SK-N-SH (cell line): ENCODE results near the gene PRR35. TPM values are rescaled to one million over a fixed set of nuclear protein-coding genes. Genes with fewer than 3 reads are reported as not detected.

Experiments
- CTCF ChIA-PET: fragments of 300-600, 350-600 bp; formaldehyde crosslinking; extraction: SDS; loops from one replicate; lab custom pipeline; 2021; lab: Yijun Ruan, JAX
- POLR2A ChIA-PET: fragments of 350-600 bp; sonication (Branson Sonifier 250); formaldehyde crosslinking; extraction: SDS; loops from one replicate; lab custom pipeline; 2020; ENCODE audit warnings: antibody characterized with exemption, inconsistent platforms; lab: Yijun Ruan, JAX
- DNase-seq: peaks from one replicate; pipeline ENCODE4 v3.0.0; 2012
- H2AFZ ChIP-seq: fragments of 200-600 bp; sonication (generic); 2 replicates; pipeline ENCODE4 v1.8.1; 2016; ENCODE audit warnings: antibody characterized with exemption, mild to moderate bottlenecking, low read depth
- H3F3A ChIP-seq: fragments of 200-600 bp; sonication (generic); replicated peaks from 2 replicates; pipeline ENCODE3; 2016; ENCODE audit warnings: antibody characterized with exemption, mild to moderate bottlenecking; ENCODE audit not compliant: insufficient read depth
- H3K27ac ChIP-seq, 2 experiments: fragments of 200-500 bp in 1 of 2; fragments of 200-600 bp in 1 of 2; sonication (Bioruptor generic) in 1 of 2; sonication (generic), shearing (Covaris generic) in 1 of 2; 2 replicates each; pipeline versions ENCODE4 v1.5.1 to v1.6.1; 2014 to 2016; ENCODE audit warnings: low read depth in 2 of 2, inconsistent platforms in 1 of 2, low read length in 1 of 2, mild to moderate bottlenecking in 1 of 2, mixed read lengths in 1 of 2
- H3K27me3 ChIP-seq: fragments of 200-600 bp; sonication (generic), shearing (Covaris generic); 2 replicates; pipeline ENCODE4 v1.6.1; 2016; ENCODE audit warnings: mixed run types; ENCODE audit not compliant: insufficient read depth
- H3K36me3 ChIP-seq, 2 experiments: fragments of 200-500 bp in 1 of 2; fragments of 200-600 bp in 1 of 2; sonication (Bioruptor generic) in 1 of 2; sonication (generic) in 1 of 2; replicated peaks in 1 of 2; 2 replicates each; pipeline versions ENCODE3 to v1.5.1; 2014 to 2016; ENCODE audit warnings: low read length in 1 of 2, mild to moderate bottlenecking in 1 of 2; ENCODE audit not compliant: insufficient read depth in 2 of 2, control insufficient read depth in 1 of 2
- H3K4me1 ChIP-seq, 2 experiments: fragments of 200-500 bp in 1 of 2; fragments of 200-600 bp in 1 of 2; sonication (Bioruptor generic) in 1 of 2; sonication (generic), shearing (Covaris generic) in 1 of 2; 2 replicates each; pipeline versions ENCODE4 v1.5.1 to v1.6.1; 2014 to 2016; ENCODE audit warnings: low read depth in 1 of 2, low read length in 1 of 2, mixed run types in 1 of 2; ENCODE audit not compliant: insufficient read depth in 2 of 2, control insufficient read depth in 1 of 2
- H3K4me2 ChIP-seq: fragments of 200-600 bp; sonication (generic), shearing (Covaris generic); 2 replicates; pipeline ENCODE4 v1.6.1; 2017; ENCODE audit warnings: mixed run types
- H3K4me3 ChIP-seq, 2 experiments: fragments of 200-500 bp in 1 of 2; fragments of 200-600 bp in 1 of 2; sonication (Bioruptor generic) in 1 of 2; sonication (generic), shearing (Covaris generic) in 1 of 2; 2 replicates each; pipeline versions ENCODE4 v1.5.1 to v1.8.1; 2014 to 2016; ENCODE audit warnings: low read depth in 2 of 2, inconsistent platforms in 1 of 2, low read length in 1 of 2, mild to moderate bottlenecking in 1 of 2, mixed read lengths in 1 of 2, moderate library complexity in 1 of 2
- H3K79me2 ChIP-seq: fragments of 200-600 bp; sonication (generic); 2 replicates; pipeline ENCODE4 v1.8.1; 2017; ENCODE audit warnings: mild to moderate bottlenecking; ENCODE audit not compliant: insufficient read depth
- H3K9ac ChIP-seq: fragments of 200-600 bp; sonication (generic); 2 replicates; pipeline ENCODE4 v1.6.1; 2017; ENCODE audit warnings: mixed run types
- H3K9me2 ChIP-seq: fragments of 200-600 bp; sonication (generic); 2 replicates; pipeline ENCODE4 v1.6.1; 2017; ENCODE audit warnings: mixed run types
- H3K9me3 ChIP-seq: fragments of 200-600 bp; sonication (generic); 2 replicates; pipeline ENCODE4 v1.6.1; 2017; ENCODE audit warnings: mixed run types, mild to moderate bottlenecking, moderate library complexity
- H4K20me1 ChIP-seq: fragments of 200-600 bp; sonication (generic); 2 replicates; pipeline ENCODE4 v1.6.1; 2017; ENCODE audit warnings: mild to moderate bottlenecking, mixed run types; ENCODE audit not compliant: insufficient read depth
- CHD2 ChIP-seq: fragments of 150-350 bp; IDR thresholded peaks from 2 replicates; pipeline ENCODE4 v1.6.1; 2018; ENCODE audit warnings: low read length; ENCODE audit not compliant: partially characterized antibody
- ELF1 ChIP-seq: IDR thresholded peaks from 2 replicates; pipeline ENCODE4 v1.4.0; 2012
- EZH2phosphoT487 ChIP-seq: fragments of 200-600 bp; sonication (generic); IDR thresholded peaks from 2 replicates; pipeline ENCODE4 v1.6.1; 2017; ENCODE audit warnings: low read depth, mixed run types, mild to moderate bottlenecking, antibody characterized with exemption, moderate library complexity, borderline replicate concordance
- FOSL2 ChIP-seq: IDR thresholded peaks from 2 replicates; pipeline ENCODE4 v1.4.0; 2012; ENCODE audit warnings: low read depth, mild to moderate bottlenecking, moderate library complexity, borderline replicate concordance
- MXI1 ChIP-seq: IDR thresholded peaks from 2 replicates; pipeline ENCODE4 v1.6.1; 2012; ENCODE audit warnings: mild to moderate bottlenecking, low read depth, low read length, improper control_type of control experiment
- NRF1 ChIP-seq: IDR thresholded peaks from 2 replicates; pipeline ENCODE4 v1.6.1; 2012; ENCODE audit warnings: low read depth, mild to moderate bottlenecking, low read length
- RCOR1 ChIP-seq: fragments of 150-350 bp; IDR thresholded peaks from 2 replicates; pipeline ENCODE4 v1.6.1; 2017; ENCODE audit warnings: antibody characterized with exemption, low read length
- RFX5 ChIP-seq: IDR thresholded peaks from 2 replicates; pipeline ENCODE4 v1.6.1; 2012; ENCODE audit warnings: mild to moderate bottlenecking, improper control_type of control experiment, low read length
- TCF12 ChIP-seq: IDR thresholded peaks from 2 replicates; pipeline ENCODE4 v1.4.0; 2012
- YY1 ChIP-seq: IDR thresholded peaks from 2 replicates; pipeline ENCODE4 v1.4.0; 2012; ENCODE audit warnings: low read depth, mild to moderate bottlenecking
- WGBS: methylation state at CpG from one replicate; pipeline ENCODE4 v1.1.6; 2017; ENCODE audit warnings: low lambda C conversion rate; 5-methylcytosine and 5-hydroxymethylcytosine counted together
- polyA plus RNA-seq, 3 experiments: library from polyadenylated mRNA; depleted of rRNA; stranded (reverse); fragments of >200 nt; gene quantifications; 2 replicates each; pipeline ENCODE4 v1.2.3, GENCODE V29; 2012
- TF ChIP-seq, protein P1 (sequence below): fragments of 150-350 bp; IDR thresholded peaks from 2 replicates; pipeline ENCODE4 v1.6.1; 2016; ENCODE audit warnings: mild to moderate bottlenecking, low read depth, low read length
- TF ChIP-seq, protein P2 (sequence below): fragments of 200-600 bp; sonication (generic); IDR thresholded peaks from 2 replicates; pipeline ENCODE4 v1.6.1; 2017; ENCODE audit warnings: antibody characterized with exemption, mild to moderate bottlenecking, moderate library complexity
- TF ChIP-seq, protein P3 (sequence below): IDR thresholded peaks from 2 replicates; pipeline ENCODE4 v1.4.0; 2012; ENCODE audit warnings: low read depth, borderline replicate concordance
- TF ChIP-seq, protein P4 (sequence below): IDR thresholded peaks from 2 replicates; pipeline ENCODE4 v1.4.0; 2012; ENCODE audit warnings: low read depth

Gene PRR35
- polyA plus RNA-seq, 1 of the 3 experiments (the other 2 are of a cell fraction): not detected

DNA sequence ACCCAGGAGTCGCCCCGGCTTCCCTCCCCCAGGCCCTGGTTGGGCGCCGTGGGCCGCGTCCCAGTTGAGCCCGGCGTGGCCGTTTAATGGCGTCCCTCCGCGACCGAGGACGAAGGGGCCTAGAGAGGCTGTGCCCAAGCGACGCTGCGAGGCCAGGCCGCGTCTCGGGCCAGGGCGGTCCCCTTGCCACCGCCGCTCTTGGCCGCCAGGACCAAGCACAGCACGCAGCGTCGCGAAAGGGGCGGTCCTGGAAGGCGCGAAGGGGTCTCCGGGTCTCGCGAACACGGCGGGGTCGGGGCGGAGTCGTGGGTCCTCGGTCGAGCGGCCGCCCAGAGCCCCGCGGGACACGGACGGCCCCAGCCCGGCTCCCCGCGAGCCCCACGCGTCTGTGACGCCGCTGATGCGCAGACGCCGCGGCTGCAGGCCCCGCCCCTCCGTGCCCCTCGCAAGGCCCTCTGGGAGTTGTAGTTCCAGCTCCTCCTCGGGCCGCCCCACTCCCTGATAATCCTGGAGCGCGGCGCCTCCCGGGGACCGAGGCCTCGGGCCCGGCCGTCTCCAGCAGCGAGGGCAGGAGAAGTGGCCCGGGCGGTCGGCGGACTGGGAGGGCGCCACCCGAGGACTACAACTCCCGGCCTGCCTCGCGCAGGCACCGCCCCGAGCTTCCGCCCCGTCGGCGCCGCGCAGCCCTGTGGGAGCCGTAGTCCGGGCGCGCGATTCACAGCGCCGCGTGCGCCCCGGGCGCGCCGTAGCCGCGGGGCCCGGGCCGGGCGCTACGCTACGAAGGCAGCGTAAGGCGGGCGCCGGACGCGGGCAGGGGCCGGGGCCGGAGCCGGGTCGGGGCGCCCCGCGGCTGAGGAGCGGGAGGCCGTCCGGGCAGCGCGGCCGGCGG is 32.9 kb upstream of the PRR35 start, which contains the start of gene CAPN15 (continued):
- TF ChIP-seq, protein P1, sequence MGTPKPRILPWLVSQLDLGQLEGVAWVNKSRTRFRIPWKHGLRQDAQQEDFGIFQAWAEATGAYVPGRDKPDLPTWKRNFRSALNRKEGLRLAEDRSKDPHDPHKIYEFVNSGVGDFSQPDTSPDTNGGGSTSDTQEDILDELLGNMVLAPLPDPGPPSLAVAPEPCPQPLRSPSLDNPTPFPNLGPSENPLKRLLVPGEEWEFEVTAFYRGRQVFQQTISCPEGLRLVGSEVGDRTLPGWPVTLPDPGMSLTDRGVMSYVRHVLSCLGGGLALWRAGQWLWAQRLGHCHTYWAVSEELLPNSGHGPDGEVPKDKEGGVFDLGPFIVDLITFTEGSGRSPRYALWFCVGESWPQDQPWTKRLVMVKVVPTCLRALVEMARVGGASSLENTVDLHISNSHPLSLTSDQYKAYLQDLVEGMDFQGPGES: no peak
- TF ChIP-seq, protein P2, sequence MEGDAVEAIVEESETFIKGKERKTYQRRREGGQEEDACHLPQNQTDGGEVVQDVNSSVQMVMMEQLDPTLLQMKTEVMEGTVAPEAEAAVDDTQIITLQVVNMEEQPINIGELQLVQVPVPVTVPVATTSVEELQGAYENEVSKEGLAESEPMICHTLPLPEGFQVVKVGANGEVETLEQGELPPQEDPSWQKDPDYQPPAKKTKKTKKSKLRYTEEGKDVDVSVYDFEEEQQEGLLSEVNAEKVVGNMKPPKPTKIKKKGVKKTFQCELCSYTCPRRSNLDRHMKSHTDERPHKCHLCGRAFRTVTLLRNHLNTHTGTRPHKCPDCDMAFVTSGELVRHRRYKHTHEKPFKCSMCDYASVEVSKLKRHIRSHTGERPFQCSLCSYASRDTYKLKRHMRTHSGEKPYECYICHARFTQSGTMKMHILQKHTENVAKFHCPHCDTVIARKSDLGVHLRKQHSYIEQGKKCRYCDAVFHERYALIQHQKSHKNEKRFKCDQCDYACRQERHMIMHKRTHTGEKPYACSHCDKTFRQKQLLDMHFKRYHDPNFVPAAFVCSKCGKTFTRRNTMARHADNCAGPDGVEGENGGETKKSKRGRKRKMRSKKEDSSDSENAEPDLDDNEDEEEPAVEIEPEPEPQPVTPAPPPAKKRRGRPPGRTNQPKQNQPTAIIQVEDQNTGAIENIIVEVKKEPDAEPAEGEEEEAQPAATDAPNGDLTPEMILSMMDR: peak; percentile 10; the same call in 1 of the 2 replicates
- TF ChIP-seq, protein P3, sequence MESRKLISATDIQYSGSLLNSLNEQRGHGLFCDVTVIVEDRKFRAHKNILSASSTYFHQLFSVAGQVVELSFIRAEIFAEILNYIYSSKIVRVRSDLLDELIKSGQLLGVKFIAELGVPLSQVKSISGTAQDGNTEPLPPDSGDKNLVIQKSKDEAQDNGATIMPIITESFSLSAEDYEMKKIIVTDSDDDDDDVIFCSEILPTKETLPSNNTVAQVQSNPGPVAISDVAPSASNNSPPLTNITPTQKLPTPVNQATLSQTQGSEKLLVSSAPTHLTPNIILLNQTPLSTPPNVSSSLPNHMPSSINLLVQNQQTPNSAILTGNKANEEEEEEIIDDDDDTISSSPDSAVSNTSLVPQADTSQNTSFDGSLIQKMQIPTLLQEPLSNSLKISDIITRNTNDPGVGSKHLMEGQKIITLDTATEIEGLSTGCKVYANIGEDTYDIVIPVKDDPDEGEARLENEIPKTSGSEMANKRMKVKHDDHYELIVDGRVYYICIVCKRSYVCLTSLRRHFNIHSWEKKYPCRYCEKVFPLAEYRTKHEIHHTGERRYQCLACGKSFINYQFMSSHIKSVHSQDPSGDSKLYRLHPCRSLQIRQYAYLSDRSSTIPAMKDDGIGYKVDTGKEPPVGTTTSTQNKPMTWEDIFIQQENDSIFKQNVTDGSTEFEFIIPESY: 0 out of 2 replicates have a peak, but pooled peaks have one; percentile 23
- TF ChIP-seq ELF1 (peak; percentile 67), EZH2phosphoT487 (no peak), TCF12 (no peak), CHD2 (peak; percentile 74), NRF1 (peak; percentile 76)

DNA sequence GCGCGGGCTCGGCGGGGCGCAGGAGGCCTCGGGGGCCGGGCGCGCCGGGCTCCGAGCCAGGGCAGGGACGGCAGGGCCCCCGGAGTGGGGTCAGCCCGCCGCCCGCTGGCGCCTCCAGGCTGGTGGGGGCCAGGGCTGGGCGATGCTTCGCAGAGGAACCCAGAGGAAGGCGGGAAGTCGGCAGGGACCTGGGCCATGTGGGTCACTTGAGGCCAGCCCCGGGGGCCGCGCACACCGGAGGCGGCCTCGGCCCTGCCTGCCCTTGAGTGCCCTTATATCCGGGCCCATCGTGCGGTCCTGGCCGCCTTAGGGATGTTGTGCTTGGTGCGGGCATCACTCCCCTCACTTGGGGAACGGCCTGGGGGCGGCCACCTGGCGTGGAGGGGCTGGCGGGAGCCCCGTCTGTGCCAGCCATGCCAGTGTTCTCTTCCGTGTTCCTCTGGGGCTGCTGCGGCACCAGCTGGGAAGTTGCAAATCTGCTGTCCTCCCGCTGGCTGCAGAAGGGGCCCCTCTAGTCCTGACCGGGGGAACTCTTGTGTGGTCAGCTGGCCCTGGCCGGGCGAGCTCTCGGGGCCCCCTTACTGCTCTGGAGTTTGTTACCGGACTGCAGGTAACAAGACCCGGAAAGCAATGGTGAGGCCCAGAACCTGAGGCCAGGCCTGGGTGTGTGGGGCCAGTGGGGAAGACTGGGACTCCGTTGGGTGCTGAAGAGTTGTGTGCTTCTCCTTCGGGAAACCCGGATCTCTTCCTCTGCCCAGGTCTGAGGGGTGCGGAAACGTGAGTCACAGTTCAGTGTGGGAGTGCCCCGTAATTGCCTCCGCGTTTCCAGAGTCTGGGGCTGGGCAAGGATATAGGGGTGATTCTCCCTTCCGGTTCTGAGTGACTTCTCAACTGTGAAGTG is 31.8 kb upstream of the PRR35 start:
- H4K20me1 ChIP-seq: peaks cover 61% of the 10 kb centered on the region

More for the DNA sequence above, 31.8 kb upstream of the PRR35 start:
- H3K9me3 ChIP-seq: no peaks in the 10 kb centered on the region
- H3K4me3 ChIP-seq: peak overlapping the region; percentile 83 to 95
- peaks cover 0 to 7% of the 10 kb centered on the region in 2 experiments for H3K36me3 ChIP-seq
- peaks cover 26% of the 10 kb centered on the region for H3F3A ChIP-seq
- no peaks in the 10 kb centered on the region for H3K9me2 ChIP-seq
- H3K4me2 ChIP-seq: peak overlapping the region; percentile 100
- H3K27ac ChIP-seq: peak overlapping the region; percentile 70 to 78
- H2AFZ ChIP-seq: no peak overlapping the region
- WGBS: 2% methylated on average over 19 of the region's 55 CpGs
- peak overlapping the region; percentile 87 for H3K9ac ChIP-seq
- ChIA-PET POLR2A (interaction anchor here (1.2 kb wide), 1 partner anchor 37 kb away, joined by 5 read pairs; no protein-coding TSS in a partner anchor), CTCF (interaction anchor here (0.8 to 1.1 kb wide), 3 partner anchors 12 to 120 kb away, joined by 3 to 4 read pairs (median 3); no protein-coding TSS in a partner anchor)
- peak; percentile 76 for DNase-seq
- peaks cover 72% of the 10 kb centered on the region for H3K79me2 ChIP-seq
- TF ChIP-seq MXI1 (peak; percentile 33; the same call in 1 of the 2 replicates), YY1 (0 out of 2 replicates have a peak, but pooled peaks have one; percentile 14), ELF1 (peak; percentile 35), RFX5 (no peak), RCOR1 (no peak), FOSL2 (peak; percentile 57; the same call in 1 of the 2 replicates)
- TF ChIP-seq, protein P4, sequence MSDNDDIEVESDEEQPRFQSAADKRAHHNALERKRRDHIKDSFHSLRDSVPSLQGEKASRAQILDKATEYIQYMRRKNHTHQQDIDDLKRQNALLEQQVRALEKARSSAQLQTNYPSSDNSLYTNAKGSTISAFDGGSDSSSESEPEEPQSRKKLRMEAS: peak; percentile 49; the same call in 1 of the 2 replicates
- H3K4me1 ChIP-seq: peaks cover 11 to 25% of the 10 kb centered on the region in 2 experiments; a peak in 3 of 4 replicates
- no peaks in the 10 kb centered on the region for H3K27me3 ChIP-seq
